GM13977 (cell line): ENCODE measurements around the gene RAB20.

ENCODE experiments used
- DNase-seq: peaks from one replicate; pipeline ENCODE4 v3.0.0; 2012; ENCODE audit warnings: low spot score
- CTCF ChIP-seq: IDR thresholded peaks from 2 replicates; pipeline ENCODE4 v1.5.1; 2012; ENCODE audit warnings: mild to moderate bottlenecking, control low read depth; ENCODE audit not compliant: insufficient read depth; ENCODE audit errors: extremely low read depth, missing control alignments
- in situ Hi-C: fragments of 300-500 bp; cut with MboI; formaldehyde crosslinking; loops from one replicate; pipeline ENCODE4 v1.12.0; 2022; ENCODE audit warnings: low sequenced_read_pairs, low pct_unique_long_range_greater_than_20kb, mixed read lengths, inconsistent platforms; ENCODE audit not compliant: unreplicated experiment

The RAB20 gene

DNA sequence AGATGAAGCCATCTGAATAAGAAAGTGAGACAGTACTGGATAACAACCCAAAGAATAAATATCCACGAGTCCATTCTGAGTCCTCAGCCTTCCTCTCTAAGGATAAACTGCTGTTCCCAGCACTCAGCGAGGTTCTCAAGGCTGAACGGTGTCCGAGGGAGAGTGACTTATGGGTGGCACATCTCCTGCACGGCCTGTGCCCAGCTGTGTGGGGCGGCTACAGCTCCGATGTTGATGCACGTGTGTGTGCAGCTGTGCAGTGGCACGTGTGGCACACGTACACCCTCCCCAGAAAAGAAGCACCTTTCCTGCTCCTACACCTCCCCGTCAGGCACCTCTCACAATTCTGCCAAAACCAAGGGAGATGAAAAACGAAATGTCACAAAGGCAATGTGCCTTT lies 45.0 kb downstream of the RAB20 start:
- in situ Hi-C loops: no loop called here
- TF ChIP-seq CTCF: no peak

GRCh38 chr13:110512198-110512740 lies 49.3 kb downstream of the RAB20 start:
- no peak for DNase-seq
- in situ Hi-C loops: no loop called here
- TF ChIP-seq CTCF: no peak

More for the DNA sequence above, 45.0 kb downstream of the RAB20 start:
- no peak for DNase-seq

DNA sequence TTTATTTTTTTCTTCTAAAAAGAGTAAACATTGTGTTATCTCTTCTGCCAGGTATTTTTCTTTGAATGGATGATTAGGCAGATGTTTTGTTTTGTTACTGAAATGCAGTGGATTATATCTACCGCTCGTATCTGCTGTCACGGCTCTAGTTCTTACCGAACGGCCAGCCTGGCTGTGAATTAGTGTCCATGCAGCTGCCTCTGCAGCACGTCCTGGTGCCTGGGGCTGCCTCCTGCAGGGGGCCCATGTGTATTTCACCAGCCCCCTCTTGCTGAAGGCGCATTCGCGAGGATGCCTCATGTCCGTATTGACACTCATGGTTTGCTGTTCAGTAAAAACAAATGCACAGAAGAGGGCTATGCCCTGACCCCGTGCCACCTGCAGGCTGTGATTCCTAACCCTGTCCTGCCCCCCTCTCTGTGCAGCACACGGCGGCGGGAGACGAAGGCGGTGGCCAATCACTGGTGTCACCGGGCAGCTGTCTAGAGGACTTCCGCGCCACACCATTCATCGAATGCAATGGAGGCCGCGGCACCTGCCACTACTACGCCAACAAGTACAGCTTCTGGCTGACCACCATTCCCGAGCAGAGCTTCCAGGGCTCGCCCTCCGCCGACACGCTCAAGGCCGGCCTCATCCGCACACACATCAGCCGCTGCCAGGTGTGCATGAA lies 49.9 kb downstream of the RAB20 start:
- DNase-seq: no peak
- no peak for TF ChIP-seq CTCF
- in situ Hi-C loops: no loop called here

- in situ Hi-C loops: no loop called here
- no peak for TF ChIP-seq CTCF
- peak; percentile 60 for DNase-seq
These were observed 51.3 kb downstream of the RAB20 start for GRCh38 chr13:110509971-110510786.

DNA sequence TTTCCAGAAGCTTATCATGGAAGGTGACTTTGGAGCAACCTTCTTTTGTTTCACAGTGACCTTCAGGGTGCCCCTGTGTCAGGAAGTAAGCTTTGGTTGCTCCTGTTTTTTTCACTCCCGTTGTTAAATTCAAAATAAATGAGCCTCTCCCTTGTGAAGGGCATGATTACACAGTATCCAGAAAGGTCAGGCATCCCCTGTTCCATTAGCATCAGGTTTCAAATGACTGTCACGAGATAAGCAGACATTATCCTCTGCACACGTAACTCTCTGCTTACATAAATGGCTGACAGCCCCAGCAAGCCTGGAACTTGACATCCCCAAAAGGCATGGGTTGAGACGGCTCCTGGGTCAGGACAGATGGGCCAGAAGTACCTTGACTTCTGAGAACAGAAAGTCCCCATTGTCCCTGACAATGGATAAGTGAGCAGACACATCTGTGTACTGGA lies 52.0 kb downstream of the RAB20 start:
- DNase-seq: no peak
- TF ChIP-seq CTCF: no peak
- in situ Hi-C loops: no loop called here

DNA sequence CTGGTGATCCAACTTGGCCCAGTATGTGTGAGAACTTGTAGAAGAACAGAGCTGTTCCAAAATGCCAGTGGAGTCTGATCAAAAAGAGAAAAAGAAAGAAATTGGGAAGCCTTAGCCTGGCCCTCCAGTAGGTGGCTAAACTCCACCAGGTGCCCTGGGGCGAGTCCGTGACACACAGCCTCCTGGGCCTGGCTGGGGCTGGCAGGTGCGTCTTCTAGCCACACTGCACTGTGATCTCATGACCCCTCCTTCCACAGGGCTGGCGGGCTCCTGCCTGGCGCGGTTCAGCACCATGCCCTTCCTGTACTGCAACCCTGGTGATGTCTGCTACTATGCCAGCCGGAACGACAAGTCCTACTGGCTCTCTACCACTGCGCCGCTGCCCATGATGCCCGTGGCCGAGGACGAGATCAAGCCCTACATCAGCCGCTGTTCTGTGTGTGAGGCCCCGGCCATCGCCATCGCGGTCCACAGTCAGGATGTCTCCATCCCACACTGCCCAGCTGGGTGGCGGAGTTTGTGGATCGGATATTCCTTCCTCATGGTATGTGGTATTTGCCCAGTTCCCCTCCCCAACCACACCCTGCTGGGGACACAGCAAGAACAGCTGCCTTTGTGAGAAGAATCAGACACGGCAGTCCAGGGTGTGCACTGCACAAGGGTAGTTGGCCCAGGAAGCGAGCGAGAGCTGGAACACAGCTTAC lies 53.7 kb downstream of the RAB20 start:
- TF ChIP-seq CTCF: no peak
- in situ Hi-C loops: no loop called here
- DNase-seq: no peak
